Neutrophil (primary cell): ENCODE data around the gene COP1.
"Not testable (repeated sequence)": the region's sequence is repeated elsewhere in the genome, so short reads cannot be mapped to it uniquely, and the experiment has no call there.

Experiments
- H3K27ac ChIP-seq: fragments of 200-600 bp; sonication (generic); 2 replicates; pipeline ENCODE4 v1.5.1; 2016; ENCODE audit warnings: mild to moderate bottlenecking, moderate library complexity
- H3K27me3 ChIP-seq: fragments of 200-600 bp; sonication (generic); 2 replicates; pipeline ENCODE4 v1.6.0; 2016; ENCODE audit warnings: mild to moderate bottlenecking
- H3K36me3 ChIP-seq: fragments of 200-600 bp; sonication (generic); 2 replicates; pipeline ENCODE4 v1.5.1; 2017
- H3K4me1 ChIP-seq, 2 experiments: fragments of 200-600 bp in 1 of 2; sonication (generic) in 1 of 2; 1 replicate in 1 of 2; 2 replicates in 1 of 2; pipeline versions ENCODE4 v1.5.1 to v1.6.1; 2013 to 2016; ENCODE audit warnings: low read depth in 1 of 2, low read length in 1 of 2, mild to moderate bottlenecking in 1 of 2, moderate library complexity in 1 of 2; ENCODE audit not compliant: control insufficient read depth in 1 of 2, insufficient read depth in 1 of 2
- H3K4me3 ChIP-seq, 2 experiments: fragments of 200-600 bp in 1 of 2; sonication (generic) in 1 of 2; 1 replicate in 1 of 2; 2 replicates in 1 of 2; pipeline ENCODE4 v1.5.1; 2013 to 2016; ENCODE audit warnings: low read depth in 1 of 2, low read length in 1 of 2, mild to moderate bottlenecking in 1 of 2, moderate library complexity in 1 of 2
- H3K9me3 ChIP-seq: fragments of 200-600 bp; sonication (generic); 2 replicates; pipeline ENCODE4 v1.5.1; 2016
- TF ChIP-seq, protein P1 (sequence below): fragments of 200-600 bp; sonication (generic); IDR thresholded peaks from 2 replicates; pipeline ENCODE4 v1.5.1; 2016; ENCODE audit warnings: antibody characterized with exemption

Gene COP1

DNA sequence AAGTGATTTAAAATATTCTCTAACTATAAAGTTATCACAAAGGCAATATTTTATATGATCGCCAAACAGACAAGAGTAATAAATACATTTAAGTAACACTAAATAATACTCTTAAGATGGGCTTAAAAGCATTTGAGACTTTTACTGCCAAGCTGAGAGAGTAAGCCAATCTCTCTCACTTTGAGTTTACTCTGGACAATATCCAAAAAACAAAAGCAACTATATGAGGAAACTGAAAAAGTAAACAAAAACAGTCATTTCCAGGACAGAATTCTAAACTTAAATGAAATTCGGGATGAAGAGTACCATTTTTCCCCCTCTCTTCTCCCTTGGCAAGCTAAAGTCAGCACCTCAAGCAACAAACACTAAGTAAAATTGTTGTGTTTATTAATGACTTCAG lies 173.2 kb downstream of the COP1 start:
- peaks cover 55% of the 10 kb centered on the region for H3K36me3 ChIP-seq
- H3K9me3 ChIP-seq, result no peaks in the 10 kb centered on the region
- TF ChIP-seq, protein P1, sequence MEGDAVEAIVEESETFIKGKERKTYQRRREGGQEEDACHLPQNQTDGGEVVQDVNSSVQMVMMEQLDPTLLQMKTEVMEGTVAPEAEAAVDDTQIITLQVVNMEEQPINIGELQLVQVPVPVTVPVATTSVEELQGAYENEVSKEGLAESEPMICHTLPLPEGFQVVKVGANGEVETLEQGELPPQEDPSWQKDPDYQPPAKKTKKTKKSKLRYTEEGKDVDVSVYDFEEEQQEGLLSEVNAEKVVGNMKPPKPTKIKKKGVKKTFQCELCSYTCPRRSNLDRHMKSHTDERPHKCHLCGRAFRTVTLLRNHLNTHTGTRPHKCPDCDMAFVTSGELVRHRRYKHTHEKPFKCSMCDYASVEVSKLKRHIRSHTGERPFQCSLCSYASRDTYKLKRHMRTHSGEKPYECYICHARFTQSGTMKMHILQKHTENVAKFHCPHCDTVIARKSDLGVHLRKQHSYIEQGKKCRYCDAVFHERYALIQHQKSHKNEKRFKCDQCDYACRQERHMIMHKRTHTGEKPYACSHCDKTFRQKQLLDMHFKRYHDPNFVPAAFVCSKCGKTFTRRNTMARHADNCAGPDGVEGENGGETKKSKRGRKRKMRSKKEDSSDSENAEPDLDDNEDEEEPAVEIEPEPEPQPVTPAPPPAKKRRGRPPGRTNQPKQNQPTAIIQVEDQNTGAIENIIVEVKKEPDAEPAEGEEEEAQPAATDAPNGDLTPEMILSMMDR, result no peak
- no peaks in the 10 kb centered on the region for H3K27me3 ChIP-seq
- H3K4me1 ChIP-seq, result no peaks in the 10 kb centered on the region
- H3K4me3 ChIP-seq, result no peak overlapping the region
- H3K27ac ChIP-seq, result no peak overlapping the region

DNA sequence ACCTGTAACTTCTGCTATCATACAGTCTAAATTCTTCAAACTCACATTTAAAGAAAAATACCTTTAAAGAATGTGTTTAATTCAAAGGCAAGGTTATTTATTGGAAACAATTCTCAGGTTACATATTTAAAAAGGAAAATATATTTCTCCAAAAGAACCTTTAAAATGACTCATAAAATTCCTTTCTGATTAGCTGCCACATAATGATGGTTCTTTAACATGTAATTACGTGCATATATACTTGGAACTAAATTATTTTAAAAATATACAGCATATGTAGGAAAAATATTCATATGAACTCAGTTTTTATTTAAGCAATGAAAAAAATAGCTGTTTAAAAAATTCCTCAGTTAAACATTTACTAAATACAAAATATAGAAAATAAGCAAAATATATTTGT lies 173.6 kb downstream of the COP1 start:
- Histone ChIP-seq H3K27ac (no peak overlapping the region), H3K4me1 (no peaks in the 10 kb centered on the region), H3K4me3 (no peak overlapping the region), H3K27me3 (no peaks in the 10 kb centered on the region), H3K9me3 (no peaks in the 10 kb centered on the region), H3K36me3 (peaks cover 51% of the 10 kb centered on the region)
- TF ChIP-seq, protein P1, result no peak

DNA sequence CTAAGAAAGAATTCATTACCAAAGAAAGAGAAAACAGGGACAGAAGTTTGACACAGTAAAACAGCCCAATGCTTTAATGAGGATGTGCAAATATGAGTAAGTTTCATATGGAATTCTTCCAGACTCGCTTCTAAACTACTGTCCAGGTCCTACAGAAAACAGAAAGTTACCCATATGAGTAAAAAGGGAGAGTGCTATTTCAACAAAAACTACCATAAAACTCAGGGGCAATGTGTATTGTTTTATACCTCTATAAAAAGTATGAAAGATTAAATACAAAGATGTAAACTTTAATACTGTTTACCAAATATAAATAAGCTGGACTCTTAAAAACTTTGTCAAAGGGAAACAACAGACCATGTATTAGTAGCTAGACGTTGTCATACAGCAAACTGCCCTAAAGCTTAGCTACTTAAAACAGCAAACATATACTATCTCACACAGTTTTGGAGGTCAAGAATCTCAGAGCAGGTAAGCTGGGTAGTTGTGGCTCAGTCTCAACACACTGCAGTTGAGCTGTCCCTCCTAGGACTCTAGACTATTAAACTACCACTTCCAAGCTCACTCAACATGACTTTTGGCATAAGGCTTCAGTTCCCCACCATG lies 174.9 kb downstream of the COP1 start:
- Histone ChIP-seq H3K27me3 (no peaks in the 10 kb centered on the region), H3K36me3 (peaks cover 53% of the 10 kb centered on the region), H3K27ac (peak overlapping the region; percentile 29), H3K9me3 (no peaks in the 10 kb centered on the region), H3K4me3 (no peak overlapping the region), H3K4me1 (no peaks in the 10 kb centered on the region)
- TF ChIP-seq, protein P1, result no peak

DNA sequence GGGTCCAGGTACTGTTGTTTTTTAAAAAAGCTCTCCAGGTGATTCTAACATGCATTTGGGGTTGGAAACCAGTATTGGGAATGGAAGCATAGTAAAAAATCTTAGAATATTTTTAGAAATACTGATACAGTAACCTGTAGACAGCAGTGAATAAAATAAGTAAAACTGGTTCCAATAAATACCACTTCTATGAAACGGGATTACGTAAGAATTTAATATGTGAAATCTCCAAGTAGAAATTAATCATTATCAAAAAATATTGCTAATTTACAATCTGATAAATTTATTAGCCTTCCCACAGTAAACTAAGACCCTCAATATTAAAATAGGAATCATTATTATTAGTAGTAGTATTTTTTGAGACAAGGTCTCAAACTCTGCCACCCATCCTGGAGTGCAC lies 177.5 kb downstream of the COP1 start:
- Histone ChIP-seq H3K4me1 (no peaks in the 10 kb centered on the region), H3K9me3 (no peaks in the 10 kb centered on the region), H3K36me3 (peaks cover 62% of the 10 kb centered on the region), H3K27ac (no peak overlapping the region), H3K27me3 (no peaks in the 10 kb centered on the region), H3K4me3 (no peak overlapping the region)
- TF ChIP-seq, protein P1, result no peak

DNA sequence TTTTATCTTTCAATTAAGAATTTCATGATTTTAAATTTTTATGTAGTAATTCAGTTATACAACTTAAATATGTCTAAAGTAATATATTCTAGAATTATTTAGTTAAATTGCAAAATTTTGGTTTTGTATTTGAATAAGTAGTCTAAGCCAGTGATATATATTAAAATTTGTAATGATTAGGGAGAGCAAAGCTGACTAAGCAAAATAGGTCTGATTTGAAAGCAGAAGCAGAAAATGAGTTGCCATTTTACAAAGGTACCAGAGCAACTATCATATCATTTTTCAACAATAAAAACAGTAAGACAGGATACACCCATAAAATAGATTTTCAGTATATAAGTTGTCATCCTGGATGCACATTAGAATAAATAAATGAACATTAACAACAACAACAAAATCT lies 177.9 kb downstream of the COP1 start:
- TF ChIP-seq, protein P1, result no peak
- Histone ChIP-seq H3K27ac (no peak overlapping the region), H3K27me3 (no peaks in the 10 kb centered on the region), H3K36me3 (peaks cover 62% of the 10 kb centered on the region), H3K4me1 (no peaks in the 10 kb centered on the region), H3K4me3 (no peak overlapping the region), H3K9me3 (no peaks in the 10 kb centered on the region)

DNA sequence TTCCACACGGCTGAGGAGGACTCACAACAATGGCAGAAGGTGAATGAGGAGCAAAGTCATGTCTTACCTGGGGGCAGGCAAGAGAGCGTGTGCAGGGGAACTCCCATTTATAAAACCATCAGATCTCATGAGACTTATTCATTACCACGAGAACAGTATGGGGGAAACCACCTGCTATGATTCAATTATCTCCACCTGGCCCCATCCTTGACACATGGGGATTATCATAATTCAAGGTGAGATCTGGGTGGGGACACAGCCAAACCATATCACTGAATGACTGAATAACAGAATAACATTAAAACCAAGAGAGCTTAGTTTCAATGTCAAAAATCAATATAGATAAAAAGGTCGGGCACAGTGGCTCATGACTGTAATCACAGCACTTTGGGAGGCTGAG lies 179.2 kb downstream of the COP1 start:
- H3K4me3 ChIP-seq, H3K27ac ChIP-seq, H3K4me1 ChIP-seq, H3K27me3 ChIP-seq, H3K9me3 ChIP-seq: not testable (repeated sequence)
- peaks cover 66% of the 10 kb centered on the region for H3K36me3 ChIP-seq
